SK-N-MC (cell line): ENCODE results near the gene GRIFIN.

Experiments
- EZH2 ChIP-seq: fragments of 200-600 bp; sonication (generic); IDR thresholded peaks from one replicate; pipeline ENCODE4 v1.6.1; 2017; ENCODE audit warnings: antibody characterized with exemption
- FOXP2 ChIP-seq: optimal IDR thresholded peaks from 2 replicates; pipeline ENCODE3; 2011; ENCODE audit warnings: mild to moderate bottlenecking, moderate library complexity; ENCODE audit not compliant: insufficient read depth; ENCODE audit errors: extremely low read length, control extremely low read depth
- POLR2AphosphoS5 ChIP-seq: IDR thresholded peaks from 2 replicates; pipeline ENCODE4 v1.6.1; 2012; ENCODE audit warnings: mild to moderate bottlenecking, low read depth, low read length, borderline replicate concordance

GRCh38 chr7:2437136-2437535 is 39.1 kb downstream of the GRIFIN start:
- TF ChIP-seq EZH2 (no peak), POLR2AphosphoS5 (no peak), FOXP2 (no peak)
